ENCODE results near the gene KIF13A. TPM values are rescaled to one million over a fixed set of nuclear protein-coding genes. Genes with fewer than 3 reads are reported as not detected.
A peak's percentile ranks its signal among the peaks of the same experiment; 100 is the strongest.

The KIF13A gene
- total and polyA plus RNA-seq, 9 of the 15 experiments (the other 6 are each of a cell fraction or from before 2014, with no cell fraction given): 3.6 to 44.3 (median 29.7) TPM

GRCh38 chr6:17842934-17843821 is 144.3 kb downstream of the KIF13A start (continued):
- TF ChIP-seq RFX7 (CRISPR knock-in tag; IDR thresholded peaks at IDR 0.05) (peak; percentile 8; the same call in 1 of the 2 replicates), KLF16 (IDR thresholded peaks at IDR 0.05) (0 out of 2 replicates have a peak, but pooled peaks have one; percentile 33), CXXC5 (CRISPR knock-in tag; IDR thresholded peaks at IDR 0.05) (peak; percentile 68), HEY1 (CRISPR knock-in tag; IDR thresholded peaks at IDR 0.05; ENCODE audit: borderline replicate concordance) (no peak; the same call in 1 of the 2 replicates), ZNF41 (CRISPR knock-in tag; conservative IDR thresholded peaks at IDR 0.05) (peak; percentile 8; the same call in 1 of the 2 replicates), ZNF354B (CRISPR knock-in tag; IDR thresholded peaks at IDR 0.05) (no peak), CHD1 (IDR thresholded peaks at IDR 0.05; ENCODE audit: low read length) (no peak), ZNF224 (CRISPR knock-in tag; IDR thresholded peaks at IDR 0.05) (no peak), TARDBP (IDR thresholded peaks at IDR 0.05) (no peak), HDAC1 (IDR thresholded peaks at IDR 0.05) (peak in 1 of 2 experiments; percentile 85; a peak in 2 of 4 replicates), ATF1 (CRISPR knock-in tag; IDR thresholded peaks at IDR 0.05) (no peak), ATF1 (tag; IDR thresholded peaks at IDR 0.05) (peak; percentile 72), MEIS2 (IDR thresholded peaks at IDR 0.05; ENCODE audit: partially characterized antibody) (peak; percentile 73), FOXK2 (conservative IDR thresholded peaks at IDR 0.05 in 1 of 2, IDR thresholded peaks at IDR 0.05 in 1 of 2; ENCODE audit: low read depth in 2 of 2) (peak in 1 of 2 experiments; percentile 65; a peak in 2 of 4 replicates), PRPF4 (IDR thresholded peaks at IDR 0.05; ENCODE audit: insufficient read depth, low read depth, low read length, poor library complexity, severe bottlenecking) (no peak), GATA2 (CRISPR knock-in tag; IDR thresholded peaks at IDR 0.05) (peak; percentile 56; the same call in 1 of the 2 replicates), NBN (IDR thresholded peaks at IDR 0.05; ENCODE audit: low read depth) (peak; percentile 47; the same call in 1 of the 2 replicates), MLLT1 (IDR thresholded peaks at IDR 0.05) (peak in 1 of 2 experiments; percentile 79; a peak in 1 of 4 replicates), TAF9B (IDR thresholded peaks at IDR 0.05; ENCODE audit: partially characterized antibody) (peak; percentile 50), MNT (conservative IDR thresholded peaks at IDR 0.05) (peak in 1 of 2 experiments; percentile 52; a peak in 2 of 4 replicates), ZNF696 (CRISPR knock-in tag; conservative IDR thresholded peaks at IDR 0.05) (no peak), RAD21 (CRISPR knock-in tag; conservative IDR thresholded peaks at IDR 0.05 in 1 of 2, IDR thresholded peaks at IDR 0.05 in 1 of 2) (peak in 1 of 2 experiments; percentile 32; a peak in 2 of 4 replicates), CBFA2T3 (IDR thresholded peaks at IDR 0.05) (peak; percentile 73), ATF3 (IDR thresholded peaks at IDR 0.05) (peak; percentile 21; the same call in 1 of the 2 replicates), ATF3 (CRISPR knock-in tag; conservative IDR thresholded peaks at IDR 0.05) (no peak), EP300 (IDR thresholded peaks at IDR 0.05; ENCODE audit: low read length) (peak; percentile 94)
